ENCODE data around the gene EPGN. TPM values are rescaled to one million over a fixed set of nuclear protein-coding genes. Genes with fewer than 3 reads are reported as not detected.

The EPGN gene
- total RNA-seq, 1 donor from 2014 or later = 0.54 TPM

DNA sequence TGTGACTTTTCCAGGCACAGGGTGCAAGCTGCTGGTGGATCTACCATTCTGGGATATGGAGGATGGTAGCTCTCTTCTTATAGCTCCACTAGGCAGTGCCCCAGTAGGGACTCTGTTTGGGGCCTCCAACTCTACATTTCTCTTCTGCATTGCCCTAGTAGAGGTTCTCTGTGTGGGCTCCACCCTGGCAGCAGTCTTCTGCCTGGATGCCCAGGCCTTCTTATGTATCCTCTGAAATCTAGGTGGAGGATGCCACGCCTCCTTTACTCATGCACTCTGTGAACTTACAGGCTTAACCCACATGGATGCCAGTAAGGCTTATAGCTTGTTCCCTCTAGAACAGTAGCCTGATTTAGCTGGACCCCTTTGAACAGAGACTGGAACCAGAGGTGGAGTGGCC lies 35.8 kb downstream of the EPGN start:
- TF ChIP-seq EZH2 (IDR thresholded peaks at IDR 0.05; ENCODE audit: insufficient read depth, low read length) (no peak), CTCF (IDR thresholded peaks at IDR 0.05; ENCODE audit: insufficient read depth, low read depth, low read length) (no peak)
- H3K4me1 Mint-ChIP-seq (ENCODE audit: low read depth, unreplicated experiment) = no peaks in the 10 kb centered on the region
- no peaks in the 10 kb centered on the region for H3K79me2 ChIP-seq (ENCODE audit: insufficient read depth, low read length)
- no peaks in the 10 kb centered on the region for H3K27me3 ChIP-seq (ENCODE audit: insufficient read depth, low read length)
- H3K36me3 Mint-ChIP-seq (ENCODE audit: low read depth, unreplicated experiment) = no peaks in the 10 kb centered on the region
- H3K4me2 ChIP-seq (ENCODE audit: low read length) = no peak overlapping the region
- FAIRE-seq (no peak), DNase-seq (ENCODE audit: low read depth) (no peak)
- H4K20me1 ChIP-seq (ENCODE audit: insufficient read depth, low read length) = no peaks in the 10 kb centered on the region
- no peaks in the 10 kb centered on the region for H3K27me3 Mint-ChIP-seq (ENCODE audit: low read depth, unreplicated experiment)
- no peak overlapping the region for H3K4me3 Mint-ChIP-seq (ENCODE audit: unreplicated experiment)
- H3K9me3 Mint-ChIP-seq (ENCODE audit: unreplicated experiment) = peaks cover 22% of the 10 kb centered on the region
- no peak overlapping the region for H3K4me3 ChIP-seq (ENCODE audit: insufficient read depth, low read depth, low read length)
- H3K27ac ChIP-seq (ENCODE audit: low read depth, low read length) = no peak overlapping the region
- no peak overlapping the region for H3K9ac ChIP-seq (ENCODE audit: low read length)
- no peak overlapping the region for H2AFZ ChIP-seq (ENCODE audit: low read depth, low read length)
- H3K36me3 ChIP-seq (ENCODE audit: insufficient read depth, low read length) = no peaks in the 10 kb centered on the region
- no peaks in the 10 kb centered on the region for H3K4me1 ChIP-seq (ENCODE audit: insufficient read depth, low read length)
- H3K27ac Mint-ChIP-seq (ENCODE audit: unreplicated experiment) = no peak overlapping the region
- peaks cover 7% of the 10 kb centered on the region for H3K9me3 ChIP-seq (ENCODE audit: insufficient read depth, low read depth, low read length)

GRCh38 chr4:74353858-74354257 lies 45.6 kb downstream of the EPGN start:
- H3K79me2 ChIP-seq (ENCODE audit: insufficient read depth, low read length) = no peaks in the 10 kb centered on the region
- H3K36me3 Mint-ChIP-seq (ENCODE audit: low read depth, unreplicated experiment) = no peaks in the 10 kb centered on the region
- no peak overlapping the region for H3K9ac ChIP-seq (ENCODE audit: low read length)
- no peaks in the 10 kb centered on the region for H3K9me3 Mint-ChIP-seq (ENCODE audit: unreplicated experiment)
- H3K4me1 ChIP-seq (ENCODE audit: insufficient read depth, low read length) = no peaks in the 10 kb centered on the region
- H3K27me3 ChIP-seq (ENCODE audit: insufficient read depth, low read length) = no peaks in the 10 kb centered on the region
- no peak overlapping the region for H3K4me3 ChIP-seq (ENCODE audit: insufficient read depth, low read depth, low read length)
- H3K4me3 Mint-ChIP-seq (ENCODE audit: unreplicated experiment) = no peak overlapping the region
- no peak for FAIRE-seq
- no peak overlapping the region for H2AFZ ChIP-seq (ENCODE audit: low read depth, low read length)
- H3K27ac ChIP-seq (ENCODE audit: low read depth, low read length) = no peak overlapping the region
- no peaks in the 10 kb centered on the region for H3K9me3 ChIP-seq (ENCODE audit: insufficient read depth, low read depth, low read length)
- TF ChIP-seq EZH2 (IDR thresholded peaks at IDR 0.05; ENCODE audit: insufficient read depth, low read length) (no peak), CTCF (IDR thresholded peaks at IDR 0.05; ENCODE audit: insufficient read depth, low read depth, low read length) (no peak)
- no peaks in the 10 kb centered on the region for H4K20me1 ChIP-seq (ENCODE audit: insufficient read depth, low read length)
- H3K27ac Mint-ChIP-seq (ENCODE audit: unreplicated experiment) = no peak overlapping the region
- no peaks in the 10 kb centered on the region for H3K36me3 ChIP-seq (ENCODE audit: insufficient read depth, low read length)
- no peak for DNase-seq (ENCODE audit: low read depth)
- no peak overlapping the region for H3K4me2 ChIP-seq (ENCODE audit: low read length)
- H3K4me1 Mint-ChIP-seq (ENCODE audit: low read depth, unreplicated experiment) = no peaks in the 10 kb centered on the region
- peaks cover 2% of the 10 kb centered on the region for H3K27me3 Mint-ChIP-seq (ENCODE audit: low read depth, unreplicated experiment)

DNA sequence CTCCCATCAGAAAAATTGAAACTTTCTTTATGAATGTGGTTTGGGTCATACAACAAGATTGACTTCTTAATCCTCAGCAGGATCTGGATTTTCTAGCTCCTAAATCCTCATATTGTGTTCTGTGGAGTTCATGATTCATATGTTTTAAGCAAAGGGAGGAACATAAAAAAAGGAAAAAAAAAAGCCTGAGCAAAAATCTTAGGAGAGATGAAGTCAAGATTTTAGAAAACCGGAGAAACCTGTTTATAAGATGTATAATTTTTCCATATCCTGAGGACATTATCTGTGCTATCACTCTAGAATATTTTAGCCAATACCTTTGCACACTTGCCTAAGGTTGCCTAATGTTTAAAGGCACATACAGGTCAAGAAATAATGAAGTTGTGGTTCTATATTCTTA lies 49.7 kb downstream of the EPGN start:
- Mint-ChIP-seq H3K9me3 (ENCODE audit: unreplicated experiment) (no peaks in the 10 kb centered on the region), H3K4me3 (ENCODE audit: unreplicated experiment) (no peak overlapping the region), H3K27me3 (ENCODE audit: low read depth, unreplicated experiment) (no peaks in the 10 kb centered on the region), H3K27ac (ENCODE audit: unreplicated experiment) (no peak overlapping the region), H3K4me1 (ENCODE audit: low read depth, unreplicated experiment) (no peaks in the 10 kb centered on the region), H3K36me3 (ENCODE audit: low read depth, unreplicated experiment) (no peaks in the 10 kb centered on the region)
- FAIRE-seq = no peak
- no peak overlapping the region for H3K9ac ChIP-seq (ENCODE audit: low read length)
- DNase-seq (ENCODE audit: low read depth) = no peak
- H3K4me3 ChIP-seq (ENCODE audit: insufficient read depth, low read depth, low read length) = no peak overlapping the region
- H3K4me2 ChIP-seq (ENCODE audit: low read length) = no peak overlapping the region
- TF ChIP-seq EZH2 (IDR thresholded peaks at IDR 0.05; ENCODE audit: insufficient read depth, low read length) (no peak), CTCF (IDR thresholded peaks at IDR 0.05; ENCODE audit: insufficient read depth, low read depth, low read length) (no peak)
- H3K79me2 ChIP-seq (ENCODE audit: insufficient read depth, low read length) = no peaks in the 10 kb centered on the region
- no peaks in the 10 kb centered on the region for H3K9me3 ChIP-seq (ENCODE audit: insufficient read depth, low read depth, low read length)
- H3K27ac ChIP-seq (ENCODE audit: low read depth, low read length) = no peak overlapping the region
- no peak overlapping the region for H2AFZ ChIP-seq (ENCODE audit: low read depth, low read length)
- no peaks in the 10 kb centered on the region for H3K27me3 ChIP-seq (ENCODE audit: insufficient read depth, low read length)
- H4K20me1 ChIP-seq (ENCODE audit: insufficient read depth, low read length) = no peaks in the 10 kb centered on the region
- H3K36me3 ChIP-seq (ENCODE audit: insufficient read depth, low read length) = no peaks in the 10 kb centered on the region
- no peaks in the 10 kb centered on the region for H3K4me1 ChIP-seq (ENCODE audit: insufficient read depth, low read length)

Data from astrocyte (in vitro differentiated cells and primary cell).